ENCODE data around the gene NHSL2. TPM values are rescaled to one million over a fixed set of nuclear protein-coding genes. Genes with fewer than 3 reads are reported as not detected.
A peak's percentile ranks its signal among the peaks of the same experiment; 100 is the strongest.

NHSL2 gene
- total RNA-seq, 4 donors from 2014 or later = 1.5 to 2.7 (median 2.1) TPM

- H3K27ac ChIP-seq = peak overlapping the region in 1 of 4 donors; percentile 34
- no peak for TF ChIP-seq CTCF (IDR thresholded peaks at IDR 0.05 in 4 of 5, conservative IDR thresholded peaks at IDR 0.05 in 1 of 5)
- TF ChIP-seq POLR2A (IDR thresholded peaks at IDR 0.05) = no peak
- ATAC-seq (peak in 1 of 2 donors; percentile 11), DNase-seq (no peak)
- no peaks in the 10 kb centered on the region for H3K36me3 ChIP-seq
- no peaks in the 10 kb centered on the region for H3K9me3 ChIP-seq
- intact Hi-C loops (cut with DNase I; ENCODE audit: low total_unique reads) = no loop called here
- peaks cover 0 to 4% (median 3%) of the 10 kb centered on the region in 3 donors for H3K27me3 ChIP-seq
- in situ Hi-C loops (cut with MboI; ENCODE audit: low sequenced_read_pairs in 4 of 4) = no loop called here
- H3K4me1 ChIP-seq = peaks cover 3 to 6% of the 10 kb centered on the region in 2 donors
- no peak overlapping the region for H3K4me3 ChIP-seq
These were observed 131.5 kb downstream of the NHSL2 start for GRCh38 chrX:72041871-72042851.

- intact Hi-C loops (cut with DNase I; ENCODE audit: low total_unique reads) (no loop called here), in situ Hi-C loops (cut with MboI; ENCODE audit: low sequenced_read_pairs in 4 of 4) (no loop called here)
- Histone ChIP-seq H3K27ac (no peak overlapping the region), H3K4me3 (no peak overlapping the region), H3K36me3 (no peaks in the 10 kb centered on the region), H3K27me3 (peaks cover 0 to 4% (median 3%) of the 10 kb centered on the region in 3 donors), H3K9me3 (no peaks in the 10 kb centered on the region), H3K4me1 (peaks cover 3 to 6% of the 10 kb centered on the region in 2 donors)
- ATAC-seq (no peak), DNase-seq (no peak)
- TF ChIP-seq CTCF (IDR thresholded peaks at IDR 0.05 in 4 of 5, conservative IDR thresholded peaks at IDR 0.05 in 1 of 5) (no peak), POLR2A (IDR thresholded peaks at IDR 0.05) (no peak)
These were observed 132.2 kb downstream of the NHSL2 start for GRCh38 chrX:72042852-72043248.

GRCh38 chrX:72043636-72044035 lies 133.0 kb downstream of the NHSL2 start:
- Histone ChIP-seq H3K4me3 (no peak overlapping the region), H3K36me3 (no peaks in the 10 kb centered on the region), H3K27me3 (peaks cover 0 to 4% (median 3%) of the 10 kb centered on the region in 3 donors), H3K4me1 (peaks cover 3 to 6% of the 10 kb centered on the region in 2 donors), H3K9me3 (no peaks in the 10 kb centered on the region), H3K27ac (no peak overlapping the region)
- DNase-seq = no peak
- TF ChIP-seq POLR2A (IDR thresholded peaks at IDR 0.05) = no peak
- no peak for TF ChIP-seq CTCF (IDR thresholded peaks at IDR 0.05 in 4 of 5, conservative IDR thresholded peaks at IDR 0.05 in 1 of 5)
- no peak for ATAC-seq
- intact Hi-C loops (cut with DNase I; ENCODE audit: low total_unique reads) (no loop called here), in situ Hi-C loops (cut with MboI; ENCODE audit: low sequenced_read_pairs in 4 of 4) (no loop called here)

GRCh38 chrX:72045141-72045540 lies 134.5 kb downstream of the NHSL2 start:
- Histone ChIP-seq H3K27me3 (peaks cover 0 to 4% (median 3%) of the 10 kb centered on the region in 3 donors), H3K9me3 (no peaks in the 10 kb centered on the region), H3K27ac (no peak overlapping the region), H3K4me3 (no peak overlapping the region), H3K36me3 (no peaks in the 10 kb centered on the region), H3K4me1 (peaks cover 3 to 6% of the 10 kb centered on the region in 2 donors)
- TF ChIP-seq POLR2A (IDR thresholded peaks at IDR 0.05) = no peak
- no peak for TF ChIP-seq CTCF (IDR thresholded peaks at IDR 0.05 in 4 of 5, conservative IDR thresholded peaks at IDR 0.05 in 1 of 5)
- DNase-seq (no peak), ATAC-seq (no peak)
- in situ Hi-C loops (cut with MboI; ENCODE audit: low sequenced_read_pairs in 4 of 4) = no loop called here
- intact Hi-C loops (cut with DNase I; ENCODE audit: low total_unique reads) = no loop called here
